WERI-Rb-1 (cell line): ENCODE data around the gene PPP1R15A.

Source experiments
- DNase-seq: peaks from one replicate; pipeline ENCODE4 v3.0.0-alpha.2; 2020
- H3K27ac ChIP-seq: fragments of 250-450 bp; sonication (Bioruptor Pico); 2 replicates; pipeline ENCODE4 v1.5.1; 2020; ENCODE audit warnings: mild to moderate bottlenecking, moderate library complexity
- H3K27me3 ChIP-seq: fragments of 250-450 bp; sonication (Bioruptor Pico); 2 replicates; pipeline ENCODE4 v1.5.1; 2021; ENCODE audit warnings: mild to moderate bottlenecking, low read depth, moderate library complexity; ENCODE audit not compliant: insufficient read depth, severe bottlenecking
- H3K36me3 ChIP-seq: fragments of 250-450 bp; sonication (Bioruptor Pico); 2 replicates; pipeline ENCODE4 v1.5.1; 2020; ENCODE audit warnings: mild to moderate bottlenecking, moderate library complexity
- H3K4me3 ChIP-seq: 2 replicates; pipeline ENCODE4 v1.5.1; 2011; ENCODE audit warnings: low read depth, mild to moderate bottlenecking, control low read depth, low read length
- H3K9me3 ChIP-seq: fragments of 250-450 bp; sonication (Bioruptor Pico); 2 replicates; pipeline ENCODE4 v1.5.1; 2021; ENCODE audit warnings: mild to moderate bottlenecking, moderate library complexity; ENCODE audit not compliant: severe bottlenecking
- TF ChIP-seq, protein P1 (sequence below): IDR thresholded peaks from 2 replicates; pipeline ENCODE4 v1.5.1; 2011; ENCODE audit warnings: low read depth, mild to moderate bottlenecking, control low read depth, inconsistent platforms, low read length

The PPP1R15A gene

DNA sequence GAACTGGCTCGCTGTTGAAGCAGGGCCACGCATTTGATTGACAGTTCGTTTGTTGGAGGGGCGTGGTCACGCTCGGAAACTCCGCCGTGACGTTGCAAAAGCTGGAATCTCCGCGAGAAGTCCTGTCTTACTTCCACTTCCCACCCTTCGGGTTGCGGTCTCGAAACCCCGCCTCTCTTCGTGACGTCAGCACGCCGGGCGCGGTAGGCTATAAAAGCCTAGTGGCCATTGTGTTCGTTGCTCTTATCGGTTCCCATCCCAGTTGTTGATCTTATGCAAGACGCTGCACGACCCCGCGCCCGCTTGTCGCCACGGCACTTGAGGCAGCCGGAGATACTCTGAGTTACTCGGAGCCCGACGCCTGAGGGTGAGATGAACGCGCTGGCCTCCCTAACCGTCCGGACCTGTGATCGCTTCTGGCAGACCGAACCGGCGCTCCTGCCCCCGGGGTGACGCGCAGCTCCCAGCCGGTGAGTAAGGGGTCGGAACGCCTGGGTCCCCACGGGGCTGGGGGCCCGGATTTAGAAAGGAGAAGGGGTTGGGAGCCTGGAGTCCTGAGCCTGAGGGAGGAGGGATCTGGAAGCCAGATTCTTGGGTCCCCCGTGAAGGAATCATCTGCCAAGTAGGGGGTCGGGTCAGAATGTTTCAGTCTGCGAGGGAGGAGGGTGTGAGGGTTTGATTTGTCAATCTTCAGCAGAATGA is at the start of gene PPP1R15A:
TSS of gene PPP1R15A (plus strand) at position 240 of the 702 bp plus-strand sequence. CDS start 813 bp downstream, outside the sequence.
- peaks cover 38% of the 10 kb centered on the region for H3K36me3 ChIP-seq
- no peaks in the 10 kb centered on the region for H3K9me3 ChIP-seq
- peak within 1 kb of the TSS; percentile 100 for H3K4me3 ChIP-seq
- DNase-seq = peak; percentile 97
- no peaks in the 10 kb centered on the region for H3K27me3 ChIP-seq
- TF ChIP-seq, protein P1, sequence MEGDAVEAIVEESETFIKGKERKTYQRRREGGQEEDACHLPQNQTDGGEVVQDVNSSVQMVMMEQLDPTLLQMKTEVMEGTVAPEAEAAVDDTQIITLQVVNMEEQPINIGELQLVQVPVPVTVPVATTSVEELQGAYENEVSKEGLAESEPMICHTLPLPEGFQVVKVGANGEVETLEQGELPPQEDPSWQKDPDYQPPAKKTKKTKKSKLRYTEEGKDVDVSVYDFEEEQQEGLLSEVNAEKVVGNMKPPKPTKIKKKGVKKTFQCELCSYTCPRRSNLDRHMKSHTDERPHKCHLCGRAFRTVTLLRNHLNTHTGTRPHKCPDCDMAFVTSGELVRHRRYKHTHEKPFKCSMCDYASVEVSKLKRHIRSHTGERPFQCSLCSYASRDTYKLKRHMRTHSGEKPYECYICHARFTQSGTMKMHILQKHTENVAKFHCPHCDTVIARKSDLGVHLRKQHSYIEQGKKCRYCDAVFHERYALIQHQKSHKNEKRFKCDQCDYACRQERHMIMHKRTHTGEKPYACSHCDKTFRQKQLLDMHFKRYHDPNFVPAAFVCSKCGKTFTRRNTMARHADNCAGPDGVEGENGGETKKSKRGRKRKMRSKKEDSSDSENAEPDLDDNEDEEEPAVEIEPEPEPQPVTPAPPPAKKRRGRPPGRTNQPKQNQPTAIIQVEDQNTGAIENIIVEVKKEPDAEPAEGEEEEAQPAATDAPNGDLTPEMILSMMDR = no peak
- H3K27ac ChIP-seq = peak within 1 kb of the TSS; percentile 87

DNA sequence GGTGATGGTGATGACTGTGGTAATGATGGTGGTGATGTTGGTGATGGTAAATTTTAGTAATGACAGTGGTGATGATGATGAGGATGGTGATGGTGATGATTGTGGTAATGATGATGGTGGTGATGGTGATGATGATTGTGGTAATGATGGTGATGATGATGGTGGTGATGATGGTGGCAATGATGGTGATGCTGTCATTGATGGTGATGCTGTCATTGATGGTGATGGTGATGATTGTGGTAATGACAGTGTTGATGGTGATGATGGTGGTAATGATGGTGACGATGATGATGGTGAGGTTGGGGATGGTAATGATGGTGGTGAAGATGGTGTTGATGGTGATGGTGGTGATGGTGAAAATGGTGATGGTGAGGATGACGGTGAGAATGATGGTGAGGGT is 49.7 kb upstream of the PPP1R15A start:
- H3K27ac ChIP-seq = no peak overlapping the region

DNA sequence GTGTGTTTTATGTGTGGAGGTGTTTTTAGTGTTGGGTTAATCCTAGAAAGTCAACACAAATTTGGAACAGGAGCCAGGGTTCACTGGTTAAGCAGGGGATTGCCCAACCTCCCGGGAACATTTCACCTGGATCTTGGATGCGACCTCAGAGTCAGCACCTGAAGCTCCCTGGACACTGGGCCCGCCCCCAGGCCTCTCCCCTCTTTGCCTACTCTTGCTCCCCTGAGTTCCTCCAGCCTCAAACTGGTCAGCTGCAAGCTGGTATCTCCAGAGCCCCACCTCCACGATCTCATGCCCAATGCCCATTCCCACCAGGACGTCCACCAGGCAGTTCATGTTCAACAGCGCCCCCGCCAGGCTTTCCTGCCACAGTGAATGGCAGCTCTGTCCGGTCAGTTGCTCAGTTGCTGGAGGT is 45.6 kb upstream of the PPP1R15A start:
- H3K27ac ChIP-seq = no peak overlapping the region
- TF ChIP-seq, protein P1 = peak; percentile 30
- peaks cover 2% of the 10 kb centered on the region; the same call in 1 of the 2 replicates for H3K36me3 ChIP-seq
- H3K4me3 ChIP-seq = no peak overlapping the region
- no peaks in the 10 kb centered on the region for H3K27me3 ChIP-seq
- no peak for DNase-seq
- no peaks in the 10 kb centered on the region for H3K9me3 ChIP-seq

More for the DNA sequence above, 49.7 kb upstream of the PPP1R15A start:
- H3K36me3 ChIP-seq = no peaks in the 10 kb centered on the region
- TF ChIP-seq, protein P1 = no peak
- DNase-seq = no peak
- H3K27me3 ChIP-seq = no peaks in the 10 kb centered on the region
- H3K9me3 ChIP-seq = no peaks in the 10 kb centered on the region
- H3K4me3 ChIP-seq = no peak overlapping the region

DNA sequence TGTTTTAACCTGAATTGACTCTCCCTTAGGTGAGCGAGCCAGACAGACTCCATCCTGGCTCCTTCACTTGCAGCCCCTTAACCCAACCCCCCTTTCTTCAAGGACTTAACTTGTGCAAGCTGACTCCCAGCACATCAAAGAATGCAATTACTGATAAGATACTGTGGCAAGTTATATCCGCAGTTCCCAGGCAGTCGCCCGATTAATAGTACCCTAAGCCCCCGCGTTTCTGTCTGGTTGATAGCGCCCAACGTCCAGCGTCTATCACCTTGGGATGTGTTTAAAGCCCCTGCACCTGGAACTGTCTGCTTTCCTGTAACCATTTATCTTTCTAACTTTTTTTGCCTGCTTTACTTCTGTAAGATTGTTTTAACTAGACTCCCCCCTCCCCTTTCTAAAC is 42.1 kb upstream of the PPP1R15A start:
- no peak overlapping the region for H3K4me3 ChIP-seq
- DNase-seq = no peak

DNA sequence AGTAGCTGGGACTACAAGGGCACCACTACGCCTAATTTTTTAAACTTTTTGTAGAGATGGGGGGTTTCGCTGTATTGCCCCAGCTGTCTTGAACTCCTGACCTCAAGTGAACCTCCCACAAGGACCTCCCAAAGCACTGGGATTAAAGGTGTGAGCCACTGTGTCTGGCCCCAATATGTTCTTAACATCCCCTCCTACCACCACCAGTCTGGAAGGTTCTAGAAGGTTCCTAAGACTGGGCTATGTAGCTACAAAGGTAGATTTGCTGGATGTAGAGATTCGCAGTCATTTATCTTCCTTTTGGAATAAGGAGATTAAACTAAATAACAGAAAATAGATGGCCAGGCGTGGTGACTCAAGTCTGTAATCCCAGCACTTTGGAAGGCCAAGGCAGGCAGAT is 41.3 kb upstream of the PPP1R15A start:
- no peak for DNase-seq
- Histone ChIP-seq H3K27ac (no peak overlapping the region), H3K27me3 (no peaks in the 10 kb centered on the region), H3K9me3 (no peaks in the 10 kb centered on the region), H3K4me3 (no peak overlapping the region), H3K36me3 (peaks cover 2% of the 10 kb centered on the region; the same call in 1 of the 2 replicates)
- TF ChIP-seq, protein P1 = no peak

More for the DNA sequence above, 42.1 kb upstream of the PPP1R15A start:
- TF ChIP-seq, protein P1 = no peak
- Histone ChIP-seq H3K27ac (no peak overlapping the region), H3K27me3 (no peaks in the 10 kb centered on the region), H3K9me3 (no peaks in the 10 kb centered on the region), H3K36me3 (peaks cover 2% of the 10 kb centered on the region; the same call in 1 of the 2 replicates)
